GM19239 (cell line): ENCODE data around the gene ROBO2.

Experiments
- DNase-seq: peaks from one replicate; pipeline ENCODE4 v3.0.0; 2011; ENCODE audit warnings: low spot score; ENCODE audit not compliant: insufficient read length
- FAIRE-seq: peaks from 2 replicates; lab custom pipeline; 2011; peaks lifted over from hg19 to GRCh38; lab: Jason Lieb, UNC

The ROBO2 gene

DNA sequence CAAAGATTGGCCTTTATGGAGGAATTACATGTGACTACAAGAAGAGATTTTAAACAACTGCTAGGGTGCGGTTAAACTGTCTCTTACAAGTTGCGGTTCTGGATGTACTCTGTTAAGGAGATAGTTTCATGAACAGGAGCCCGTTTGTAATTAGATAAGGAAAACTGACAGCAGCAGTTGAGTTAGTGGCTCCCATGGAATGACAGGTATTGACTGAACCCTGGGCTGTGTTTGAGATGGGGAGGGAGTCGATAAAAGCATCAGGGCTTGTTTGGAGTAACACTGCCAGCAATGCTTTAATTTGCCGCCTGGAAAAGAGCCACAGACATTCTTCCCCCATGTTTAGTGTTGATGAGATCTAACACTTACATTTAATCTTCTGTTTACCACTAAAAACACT is 139.9 kb downstream of the ROBO2 start:
- DNase-seq (no peak), FAIRE-seq (no peak)

DNA sequence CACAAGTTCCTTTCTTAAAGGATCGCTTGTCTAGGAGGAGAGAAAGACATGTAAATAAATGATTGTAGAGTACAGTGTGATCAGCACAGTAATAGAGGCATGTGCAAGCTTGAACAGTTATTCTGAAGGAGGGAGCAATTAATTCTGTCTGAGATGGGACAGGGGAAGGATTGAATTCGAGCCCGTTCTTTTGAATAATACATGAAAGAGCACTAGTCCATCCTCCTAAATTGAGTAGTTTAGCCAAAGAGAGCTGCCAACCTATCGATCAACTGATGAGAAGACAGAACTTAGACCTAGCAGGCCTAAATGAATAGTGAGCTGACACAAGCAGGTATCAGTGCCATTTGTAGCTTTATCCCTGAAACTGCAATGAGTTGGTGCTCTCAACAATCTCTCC is 142.4 kb downstream of the ROBO2 start:
- DNase-seq (no peak), FAIRE-seq (no peak)

DNA sequence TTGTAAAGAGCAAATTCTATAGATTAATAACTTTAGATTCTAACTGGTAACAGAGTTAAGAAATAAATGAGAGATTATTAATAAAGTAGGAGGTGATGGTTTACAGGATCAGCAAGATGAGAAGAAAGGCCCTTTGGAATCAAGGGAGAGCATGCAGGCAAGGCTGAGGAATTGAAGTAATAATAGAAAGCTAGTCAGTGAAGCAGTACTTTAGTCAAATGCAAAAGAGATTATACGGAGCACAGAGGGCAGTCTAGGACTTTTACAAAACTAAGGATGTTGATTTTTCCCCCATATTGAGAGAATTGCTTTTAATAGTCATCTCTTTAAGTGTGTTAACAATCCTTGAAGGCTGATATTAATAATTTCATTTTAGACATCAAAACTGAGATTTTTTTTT is 146.4 kb downstream of the ROBO2 start:
- DNase-seq (no peak), FAIRE-seq (no peak)

DNA sequence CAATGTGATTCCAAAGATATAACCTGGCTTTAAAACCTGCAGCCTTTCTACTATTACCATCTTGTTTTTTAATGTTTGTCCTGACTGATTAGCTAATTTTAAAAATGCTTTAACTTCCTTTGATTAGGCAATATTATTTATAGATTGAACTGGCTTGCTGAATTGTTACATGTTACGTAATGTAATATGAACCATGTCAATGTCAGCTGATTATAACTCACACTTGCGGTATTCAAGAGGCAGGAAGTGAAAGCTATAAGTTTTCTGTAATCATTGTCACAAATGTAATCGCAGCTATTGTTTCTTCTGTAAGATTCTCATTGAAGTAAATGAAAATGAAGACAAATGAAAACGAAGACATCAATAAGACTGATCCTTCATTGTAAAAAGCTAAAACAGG is 146.8 kb downstream of the ROBO2 start:
- FAIRE-seq (no peak), DNase-seq (no peak)

DNA sequence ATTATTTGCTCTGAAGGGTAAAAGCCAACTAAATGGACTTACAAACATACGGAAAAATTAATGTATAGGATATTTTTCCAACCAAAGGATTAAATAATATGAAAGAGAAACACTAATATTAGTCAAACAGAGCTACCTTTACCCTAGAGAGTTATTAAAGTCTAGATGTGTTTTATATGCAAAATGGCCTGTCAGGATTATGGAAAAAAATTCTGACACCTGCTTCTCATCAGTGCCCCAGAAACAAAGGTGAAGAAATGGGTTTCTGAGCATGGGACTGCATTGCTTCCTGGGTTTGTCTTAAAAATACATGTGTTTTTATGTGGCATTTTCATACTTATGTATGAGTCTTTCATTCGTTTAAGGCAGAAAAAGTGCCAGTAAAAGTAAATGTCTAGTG is 148.3 kb downstream of the ROBO2 start:
- DNase-seq (no peak), FAIRE-seq (no peak)

DNA sequence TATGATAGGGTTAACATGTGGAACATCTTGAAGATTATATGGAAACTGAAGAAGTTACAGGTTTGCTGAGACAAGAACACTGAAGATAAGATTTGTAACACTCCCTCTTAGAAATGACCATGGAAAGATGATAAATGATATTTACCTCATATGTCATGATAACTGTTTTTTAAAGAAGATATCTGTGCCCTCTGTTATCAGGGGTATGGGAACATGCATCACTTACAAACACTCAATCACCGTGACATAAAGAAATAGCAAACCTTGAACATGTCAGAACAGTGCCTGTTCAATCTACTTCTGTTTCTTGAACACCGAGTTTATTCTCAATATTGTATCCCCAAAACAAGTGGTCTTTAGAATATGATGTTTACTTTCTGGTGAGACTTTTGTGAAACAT is 149.4 kb downstream of the ROBO2 start:
- no peak for FAIRE-seq
- DNase-seq, result no peak

DNA sequence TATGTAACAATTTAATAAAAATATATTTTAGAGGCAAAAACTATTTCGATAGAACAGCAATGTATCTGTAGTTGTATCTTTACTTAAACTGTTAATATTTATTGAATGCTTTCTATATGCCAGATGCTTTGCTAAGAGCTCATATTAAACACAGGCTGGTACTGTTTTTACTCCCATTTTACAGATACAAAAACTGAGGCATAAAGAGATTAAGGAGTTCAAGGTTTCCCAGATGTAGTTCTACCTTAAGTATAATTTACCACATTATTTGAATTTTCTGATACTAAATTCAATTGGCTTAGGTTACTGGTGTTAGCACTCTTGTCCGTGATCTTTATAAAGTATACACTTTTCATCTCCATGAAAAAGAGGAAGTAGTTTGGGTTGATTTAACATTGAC is 149.8 kb downstream of the ROBO2 start:
- no peak for DNase-seq
- FAIRE-seq, result no peak

DNA sequence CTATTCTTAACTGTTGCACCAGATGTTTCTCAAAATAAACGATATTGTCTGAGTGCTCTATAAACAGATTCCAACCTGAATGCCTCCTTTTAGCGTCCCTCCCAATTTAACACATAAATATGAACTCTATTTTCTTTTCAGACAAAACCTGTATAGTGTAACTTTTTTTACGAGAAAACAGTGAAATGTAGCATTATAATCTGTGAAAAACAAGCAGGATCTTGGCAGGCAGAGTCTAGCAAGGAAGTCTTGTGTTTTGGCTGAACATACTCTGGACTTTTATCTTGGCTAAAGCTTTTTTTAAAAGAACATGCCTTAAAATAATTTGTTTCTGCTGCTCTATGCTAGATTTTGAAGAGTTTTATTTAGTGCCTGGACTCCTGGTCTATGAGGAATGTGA is 150.5 kb downstream of the ROBO2 start:
- DNase-seq (no peak), FAIRE-seq (no peak)

DNA sequence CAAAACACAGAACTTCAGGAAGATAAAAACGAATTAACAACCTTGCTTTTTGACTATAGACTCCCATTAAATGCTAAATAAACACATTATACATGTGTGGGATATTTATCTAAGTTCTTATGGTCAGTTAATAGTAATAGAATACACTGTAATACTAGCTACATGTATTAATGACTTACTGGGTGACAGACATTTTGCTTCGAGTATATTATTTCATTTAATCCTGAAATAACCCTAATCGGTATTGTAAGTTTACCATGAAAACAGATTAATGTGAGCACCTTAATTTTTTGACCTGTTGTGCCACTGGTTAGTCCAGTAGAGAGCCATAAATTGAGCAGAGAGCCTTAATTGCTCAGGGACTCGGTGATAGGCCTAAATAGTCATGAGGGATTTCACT is 151.1 kb downstream of the ROBO2 start:
- no peak for DNase-seq
- FAIRE-seq, result no peak

DNA sequence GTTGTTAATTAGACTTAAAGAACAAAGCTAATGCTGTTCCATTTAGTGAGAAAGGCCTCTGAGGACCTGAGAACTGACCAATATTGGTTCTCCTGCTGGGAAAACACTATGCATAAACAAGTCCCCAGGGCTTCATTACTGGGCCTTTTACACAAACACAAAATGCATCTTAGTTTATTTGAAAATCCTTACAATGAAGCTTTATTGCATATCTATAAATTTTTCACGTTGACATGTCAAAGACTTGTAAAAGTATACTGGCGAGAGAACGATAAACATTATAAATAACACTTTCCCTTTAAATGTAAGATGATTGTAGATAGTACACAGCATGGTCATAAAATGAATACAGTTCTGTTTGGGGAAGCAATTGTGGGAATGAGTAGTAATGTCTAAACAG is 151.7 kb downstream of the ROBO2 start:
- DNase-seq, result no peak
- no peak for FAIRE-seq

DNA sequence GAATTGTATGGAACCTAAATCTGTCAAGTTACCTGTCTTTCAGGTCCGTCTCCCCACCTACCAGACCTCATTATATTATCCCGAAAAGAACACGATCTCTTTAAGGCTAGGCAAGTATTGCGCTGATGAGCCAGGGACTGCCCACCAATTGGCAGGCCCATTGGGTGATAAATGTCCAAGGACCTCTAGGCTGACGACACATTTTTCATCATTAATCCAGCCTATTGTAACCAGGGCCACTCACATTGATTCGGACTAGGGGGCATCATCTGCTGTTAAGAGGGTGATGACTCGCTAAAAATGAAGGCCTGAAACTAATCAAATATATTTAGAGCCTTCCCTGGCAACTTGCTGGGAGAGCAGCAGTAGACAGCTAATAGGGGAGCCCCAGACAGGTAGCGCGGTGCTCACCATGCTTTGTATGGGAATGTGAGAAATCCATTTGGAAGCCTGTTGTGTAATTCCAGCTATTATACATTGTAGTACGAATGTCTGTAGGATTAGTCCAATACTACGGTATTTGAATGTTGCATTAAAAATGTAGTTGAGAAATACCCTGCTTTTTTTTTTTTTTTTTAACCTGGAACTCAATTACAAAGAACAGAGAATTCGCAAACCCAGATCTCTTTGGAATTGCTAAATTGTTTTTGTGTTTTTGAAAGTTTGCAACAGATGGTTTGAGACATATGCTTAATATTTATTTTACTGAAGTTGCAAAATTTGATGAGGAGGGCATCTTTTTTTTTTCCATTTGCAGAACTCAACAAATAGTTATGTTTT is 156.1 kb downstream of the ROBO2 start:
- FAIRE-seq (no peak), DNase-seq (no peak)

DNA sequence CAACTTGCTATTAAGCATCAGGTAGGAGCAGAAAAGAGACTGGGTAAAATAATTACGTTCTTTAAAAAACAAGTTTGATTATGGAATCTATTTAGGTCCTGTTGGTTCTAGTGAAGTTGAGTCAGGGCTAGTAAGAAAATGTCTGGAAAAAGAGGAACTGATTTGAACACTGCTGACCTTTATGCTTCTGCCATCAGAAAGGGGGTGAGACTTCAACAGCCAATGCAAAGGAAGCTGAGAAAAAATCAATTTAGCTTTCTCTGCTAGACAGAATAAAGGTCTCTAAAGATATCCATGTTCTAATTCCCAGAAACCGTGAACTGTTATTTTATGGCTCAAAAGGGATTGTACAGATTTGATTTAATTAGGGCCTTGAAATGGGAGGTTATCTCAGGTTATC is 157.5 kb downstream of the ROBO2 start:
- DNase-seq (no peak), FAIRE-seq (no peak)

DNA sequence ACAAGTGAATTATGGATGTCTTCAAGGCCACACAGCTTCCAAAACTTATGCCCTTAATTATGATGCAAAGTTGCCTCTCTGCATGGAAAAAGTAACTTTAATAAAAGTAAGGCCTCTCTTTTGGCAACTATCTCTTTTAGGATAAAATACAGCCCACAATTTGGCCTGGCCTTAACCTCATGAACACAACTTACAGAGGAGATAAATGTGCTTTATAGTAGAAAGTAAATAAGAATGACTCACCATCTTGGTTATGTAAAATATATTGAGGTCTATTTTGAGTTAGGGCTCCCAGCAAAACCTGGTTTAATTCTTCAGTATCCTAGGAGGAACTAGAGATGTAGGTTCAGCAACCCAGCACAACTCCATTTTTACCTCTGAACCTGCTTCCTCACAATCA is 164.0 kb downstream of the ROBO2 start:
- DNase-seq (no peak), FAIRE-seq (no peak)

DNA sequence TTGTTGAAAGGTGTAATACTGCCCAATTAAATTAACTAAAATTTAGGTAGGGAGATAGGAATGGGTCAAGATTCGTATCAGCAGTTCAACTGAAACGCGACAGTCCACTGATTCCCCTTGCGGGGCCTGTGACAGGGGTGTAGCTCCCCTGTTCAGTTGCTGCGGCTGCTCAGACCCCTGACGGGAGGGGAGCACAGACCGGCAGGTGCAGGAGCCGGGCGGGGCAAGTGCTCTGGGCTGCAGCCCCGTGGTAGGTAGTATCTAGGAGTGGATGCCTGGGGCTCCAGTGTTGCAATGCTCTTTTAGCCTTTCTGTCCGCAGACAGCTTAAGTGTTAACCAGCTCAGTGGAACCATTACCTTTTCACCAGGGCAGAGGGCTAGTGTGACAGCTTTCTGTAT is 164.9 kb downstream of the ROBO2 start:
- DNase-seq (no peak), FAIRE-seq (no peak)

DNA sequence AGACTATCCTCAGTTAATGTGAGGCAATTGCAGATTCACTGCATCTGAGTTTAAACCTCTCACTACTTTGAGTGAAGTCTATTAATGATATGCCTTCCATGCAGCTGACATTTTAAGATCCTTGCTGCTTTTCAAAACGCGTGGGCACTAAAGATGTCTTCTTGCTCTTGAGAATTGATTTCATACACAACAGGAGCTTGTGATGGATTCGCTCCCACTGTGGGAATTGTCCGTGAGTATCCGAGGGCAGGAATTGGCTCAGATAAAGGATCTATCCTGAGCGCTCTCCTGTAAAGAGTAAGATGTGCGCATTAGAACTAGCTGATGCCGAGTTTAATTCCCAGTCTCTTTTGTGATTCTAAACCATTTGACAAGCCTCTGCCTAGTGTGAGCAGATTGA is 167.9 kb downstream of the ROBO2 start:
- no peak for FAIRE-seq

DNA sequence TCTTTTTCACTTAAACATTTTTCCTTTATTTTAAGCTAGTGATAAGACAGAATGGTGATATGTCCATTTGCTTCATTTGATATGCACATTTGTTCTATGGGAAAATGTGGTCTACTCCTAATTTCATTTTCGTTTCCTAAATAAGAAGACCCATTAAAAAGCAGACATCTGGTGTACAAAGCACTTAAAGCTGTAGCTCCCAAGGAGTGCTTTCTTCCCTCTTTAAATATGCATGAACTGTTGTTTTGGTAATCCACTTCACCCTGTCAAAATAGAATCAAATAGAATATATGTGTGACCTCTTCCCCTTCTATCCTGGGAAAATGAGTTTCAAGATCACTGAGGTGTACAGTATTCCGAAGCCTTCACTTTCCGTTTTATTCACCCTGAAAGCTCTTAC is 182.8 kb downstream of the ROBO2 start:
- DNase-seq (no peak), FAIRE-seq (no peak)

More for the DNA sequence above, 167.9 kb downstream of the ROBO2 start:
- DNase-seq, result no peak

DNA sequence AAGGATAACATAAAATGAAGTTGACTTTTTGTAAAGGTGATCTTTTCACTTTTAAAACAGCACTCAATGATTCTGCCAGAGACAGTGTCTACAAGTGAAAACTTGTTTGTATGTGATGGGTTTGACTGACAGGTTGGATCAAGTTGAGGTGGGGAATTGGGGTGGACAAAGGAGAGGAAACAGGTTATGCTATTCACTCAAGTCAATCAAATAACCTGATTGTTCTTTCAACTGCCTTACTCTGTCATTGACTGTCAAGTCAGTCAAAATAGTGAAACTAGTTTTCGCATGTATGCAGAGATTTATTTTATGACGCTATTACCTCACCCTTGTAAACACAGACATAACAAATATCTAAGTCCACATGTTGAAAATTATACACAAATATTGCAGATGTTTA is 187.7 kb downstream of the ROBO2 start:
- DNase-seq (no peak), FAIRE-seq (no peak)

DNA sequence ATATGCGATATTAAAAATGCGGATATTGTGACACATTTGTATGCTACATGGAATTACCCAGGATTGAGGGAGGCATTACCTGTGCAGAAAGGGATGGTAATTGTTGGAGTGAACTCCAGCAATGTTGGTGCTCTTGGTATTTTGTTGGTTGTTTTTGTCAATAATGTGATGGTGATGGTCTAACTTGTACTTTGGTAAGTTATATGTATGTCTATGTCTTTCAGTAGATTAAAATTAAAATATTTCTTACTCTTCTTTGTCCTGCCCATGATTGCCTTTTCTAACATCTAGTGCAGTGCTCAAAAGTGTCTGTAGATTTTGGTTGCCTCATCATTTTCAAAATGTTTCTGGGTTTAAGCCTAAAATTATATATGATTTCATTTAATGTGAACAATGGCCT is 192.7 kb downstream of the ROBO2 start:
- DNase-seq, result no peak
- FAIRE-seq, result no peak

DNA sequence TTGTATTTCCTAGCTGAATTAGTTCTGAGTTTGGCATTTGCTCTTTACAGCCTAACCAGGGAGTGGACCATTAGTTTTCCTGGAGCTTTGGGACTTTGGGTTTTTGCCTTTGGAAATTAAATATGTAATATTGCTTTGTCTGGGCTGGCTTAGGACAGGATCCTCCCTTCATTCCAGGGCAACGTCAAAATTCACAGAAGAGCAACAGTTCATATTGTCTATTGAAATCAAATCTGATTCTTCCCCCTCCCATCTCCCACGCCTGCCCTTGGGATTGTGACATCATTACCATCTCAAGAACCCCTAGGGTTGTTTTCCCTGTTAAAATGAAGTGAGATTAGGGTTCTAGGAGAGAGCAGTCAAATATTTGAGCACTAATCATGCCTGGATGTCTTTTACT is 194.1 kb downstream of the ROBO2 start:
- DNase-seq (no peak), FAIRE-seq (no peak)

DNA sequence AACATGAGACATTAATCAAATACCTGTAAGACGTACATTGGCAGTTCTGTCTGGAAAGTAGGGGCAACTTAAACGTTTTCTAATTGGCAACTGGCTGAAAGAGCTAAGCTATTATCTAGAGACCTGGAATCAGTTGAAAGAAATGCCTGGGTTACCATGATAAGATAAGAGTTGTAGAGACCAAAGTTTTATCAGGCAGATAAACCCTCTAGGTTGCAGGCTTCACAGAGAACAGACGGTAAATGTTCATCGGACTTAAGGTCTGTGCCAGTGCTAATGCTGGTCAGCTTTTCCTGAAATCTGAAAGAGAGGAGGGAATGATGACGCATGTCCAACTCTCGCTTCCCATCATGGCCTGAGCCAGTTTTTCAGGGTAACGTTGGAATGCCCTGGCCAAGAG is 196.2 kb downstream of the ROBO2 start:
- DNase-seq, result no peak
- no peak for FAIRE-seq

DNA sequence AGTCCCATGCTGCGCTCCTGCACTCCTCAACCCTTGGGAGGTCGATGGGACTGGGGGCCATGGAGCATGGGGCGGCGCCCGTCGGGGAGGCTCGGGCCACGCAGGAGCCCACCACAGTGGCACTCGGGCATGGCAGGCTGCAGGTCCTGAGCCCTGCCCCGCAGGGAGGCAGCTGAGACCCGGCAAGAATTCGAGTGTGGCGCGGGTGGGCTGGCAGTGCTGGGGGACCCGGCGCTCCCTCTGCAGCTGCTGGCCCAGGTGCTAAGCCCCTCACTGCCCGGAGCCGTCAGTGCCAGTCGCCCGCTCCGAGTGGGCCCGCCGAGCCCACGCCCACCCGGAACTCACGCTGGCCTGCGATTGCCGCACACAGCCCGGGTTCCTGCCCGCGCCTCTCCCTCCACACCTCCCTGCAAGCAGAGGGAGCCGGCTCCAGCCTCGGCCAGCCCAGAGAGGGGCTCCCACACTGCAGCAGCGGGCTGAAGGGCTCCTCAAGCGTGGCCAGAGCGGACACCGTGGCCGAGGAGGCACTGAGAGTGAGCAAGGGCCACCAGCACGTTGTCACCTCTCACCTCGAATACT is 200.3 kb downstream of the ROBO2 start:
- FAIRE-seq, result no peak

DNA sequence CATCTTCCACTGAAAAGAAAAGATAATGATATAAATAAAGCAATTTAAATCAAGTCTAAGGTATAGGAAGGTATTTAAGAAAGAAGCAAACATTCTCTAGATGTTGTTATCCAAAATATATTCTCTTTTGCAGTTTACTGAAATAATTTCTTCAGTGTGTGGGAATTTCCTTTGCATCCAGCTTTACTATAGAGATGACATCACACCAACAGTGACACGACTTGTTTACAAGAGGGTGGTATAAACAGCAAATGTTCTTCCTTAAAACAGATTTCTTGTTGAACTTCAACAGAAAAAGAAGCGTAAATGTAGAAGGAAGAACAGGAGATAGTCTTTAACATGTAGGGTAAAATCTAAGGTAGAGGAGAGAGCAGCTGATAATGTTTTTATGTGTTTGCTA is 202.5 kb downstream of the ROBO2 start:
- no peak for FAIRE-seq
- no peak for DNase-seq

More for the DNA sequence above, 200.3 kb downstream of the ROBO2 start:
- no peak for DNase-seq
